Parathyroid adenoma (tissue), 2 donors: Measurements from ENCODE around the gene CLASP1.
"Not testable (repeated sequence)": the region's sequence is repeated elsewhere in the genome, so short reads cannot be mapped to it uniquely, and the experiment has no call there.

Experiments used
- H2AFZ ChIP-seq: fragments of 300-600 bp; sonication (generic); one replicate; pipeline ENCODE4 v1.7.0; 2017; ENCODE audit warnings: antibody characterized with exemption, mild to moderate bottlenecking
- H3K27ac ChIP-seq: fragments of 300-600 bp; sonication (generic); one replicate; pipeline ENCODE4 v1.7.0; 2017
- H3K27me3 ChIP-seq: fragments of 300-600 bp; sonication (generic); one replicate; pipeline ENCODE4 v1.7.0; 2017; ENCODE audit warnings: low read length; ENCODE audit not compliant: control insufficient read depth, insufficient read depth
- H3K36me3 ChIP-seq: fragments of 300-600 bp; sonication (generic); one replicate; pipeline ENCODE4 v1.7.0; 2017; ENCODE audit warnings: low read length; ENCODE audit not compliant: control insufficient read depth, insufficient read depth
- H3K4me1 ChIP-seq: fragments of 300-600 bp; sonication (generic); one replicate; pipeline ENCODE4 v1.7.0; 2017; ENCODE audit warnings: control low read depth
- H3K4me2 ChIP-seq: fragments of 300-600 bp; sonication (generic); one replicate; pipeline ENCODE4 v1.7.0; 2017; ENCODE audit warnings: low read length
- H3K4me3 ChIP-seq: fragments of 300-600 bp; sonication (generic); one replicate; pipeline ENCODE4 v1.7.0; 2017; ENCODE audit warnings: low read depth, low read length
- H3K79me2 ChIP-seq: fragments of 300-600 bp; sonication (generic); one replicate; pipeline ENCODE4 v1.7.0; 2017; ENCODE audit warnings: control low read depth
- H3K9ac ChIP-seq: fragments of 300-600 bp; sonication (generic); one replicate; pipeline ENCODE4 v1.7.0; 2017; ENCODE audit warnings: mild to moderate bottlenecking
- H3K9me3 ChIP-seq: fragments of 300-600 bp; sonication (generic); one replicate; pipeline ENCODE4 v1.7.0; 2017; ENCODE audit warnings: low read length; ENCODE audit not compliant: control insufficient read depth
- TF ChIP-seq, protein P1 (sequence below): fragments of 300-600 bp; sonication (generic); IDR thresholded peaks from one replicate; pipeline ENCODE4 v1.7.0; 2017; ENCODE audit warnings: antibody characterized with exemption, mild to moderate bottlenecking
- donor health status: primary hyperparathyroidism.

The CLASP1 gene

GRCh38 chr2:121345887-121346286, 303.4 kb downstream of the CLASP1 start:
- TF ChIP-seq, protein P1, sequence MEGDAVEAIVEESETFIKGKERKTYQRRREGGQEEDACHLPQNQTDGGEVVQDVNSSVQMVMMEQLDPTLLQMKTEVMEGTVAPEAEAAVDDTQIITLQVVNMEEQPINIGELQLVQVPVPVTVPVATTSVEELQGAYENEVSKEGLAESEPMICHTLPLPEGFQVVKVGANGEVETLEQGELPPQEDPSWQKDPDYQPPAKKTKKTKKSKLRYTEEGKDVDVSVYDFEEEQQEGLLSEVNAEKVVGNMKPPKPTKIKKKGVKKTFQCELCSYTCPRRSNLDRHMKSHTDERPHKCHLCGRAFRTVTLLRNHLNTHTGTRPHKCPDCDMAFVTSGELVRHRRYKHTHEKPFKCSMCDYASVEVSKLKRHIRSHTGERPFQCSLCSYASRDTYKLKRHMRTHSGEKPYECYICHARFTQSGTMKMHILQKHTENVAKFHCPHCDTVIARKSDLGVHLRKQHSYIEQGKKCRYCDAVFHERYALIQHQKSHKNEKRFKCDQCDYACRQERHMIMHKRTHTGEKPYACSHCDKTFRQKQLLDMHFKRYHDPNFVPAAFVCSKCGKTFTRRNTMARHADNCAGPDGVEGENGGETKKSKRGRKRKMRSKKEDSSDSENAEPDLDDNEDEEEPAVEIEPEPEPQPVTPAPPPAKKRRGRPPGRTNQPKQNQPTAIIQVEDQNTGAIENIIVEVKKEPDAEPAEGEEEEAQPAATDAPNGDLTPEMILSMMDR = no peak
- Histone ChIP-seq H3K4me2 (no peak overlapping the region), H3K27ac (no peak overlapping the region), H3K9ac (no peak overlapping the region), H3K9me3 (no peaks in the 10 kb centered on the region), H2AFZ (no peak overlapping the region), H3K4me1 (peaks cover 11% of the 10 kb centered on the region), H3K79me2 (no peaks in the 10 kb centered on the region), H3K27me3 (no peaks in the 10 kb centered on the region), H3K4me3 (no peak overlapping the region), H3K36me3 (no peaks in the 10 kb centered on the region)

DNA sequence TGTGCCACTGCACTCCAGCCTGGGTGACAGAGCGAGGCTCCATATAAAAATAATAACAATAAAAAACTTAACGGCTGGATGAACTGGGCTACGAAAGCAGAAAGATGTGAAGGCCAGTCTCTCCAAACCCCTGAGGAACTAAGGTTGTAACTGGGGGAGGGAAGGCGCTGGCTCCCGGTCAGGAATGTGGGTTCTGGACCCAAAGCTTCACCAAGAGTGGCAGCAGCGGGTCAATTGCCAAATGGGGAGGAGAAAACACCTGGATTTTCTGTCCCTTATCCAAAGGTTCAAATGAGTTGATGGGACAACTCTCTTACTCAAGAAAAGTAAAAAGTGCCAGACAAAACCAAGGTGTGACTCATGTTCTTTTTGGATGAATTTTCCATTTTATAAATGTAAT, 304.2 kb downstream of the CLASP1 start:
- Histone ChIP-seq H2AFZ (no peak overlapping the region), H3K27ac (no peak overlapping the region), H3K4me1 (peaks cover 11% of the 10 kb centered on the region), H3K9ac (no peak overlapping the region), H3K9me3 (no peaks in the 10 kb centered on the region), H3K4me3 (no peak overlapping the region), H3K79me2 (no peaks in the 10 kb centered on the region), H3K4me2 (no peak overlapping the region), H3K27me3 (no peaks in the 10 kb centered on the region), H3K36me3 (no peaks in the 10 kb centered on the region)
- TF ChIP-seq, protein P1 = no peak

- H3K27me3 ChIP-seq, H3K9me3 ChIP-seq, H3K36me3 ChIP-seq, H3K79me2 ChIP-seq, H3K4me2 ChIP-seq, H3K4me3 ChIP-seq, H3K27ac ChIP-seq, H3K9ac ChIP-seq, H2AFZ ChIP-seq: not testable (repeated sequence)
- peaks cover 11% of the 10 kb centered on the region for H3K4me1 ChIP-seq
These were observed 305.3 kb downstream of the CLASP1 start for GRCh38 chr2:121343828-121344399.

DNA sequence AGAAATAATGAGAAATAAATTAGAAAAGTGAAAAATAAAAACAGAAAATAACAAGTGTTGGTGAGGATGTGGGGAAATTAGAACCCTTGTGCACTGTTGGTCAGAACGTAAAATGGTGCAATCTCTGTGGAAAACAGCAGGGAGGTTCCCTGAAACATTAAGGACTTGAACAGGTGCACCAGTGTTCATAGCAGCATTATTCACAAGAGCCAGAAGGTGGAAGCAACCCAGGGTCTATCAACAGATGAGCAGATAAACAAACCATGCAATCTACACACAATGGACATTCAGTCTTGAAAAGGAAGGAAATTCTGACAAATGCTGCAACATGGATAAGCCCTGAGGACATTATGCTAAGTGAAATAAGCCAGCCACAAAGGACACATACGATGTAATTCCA, 306.1 kb downstream of the CLASP1 start:
- H2AFZ ChIP-seq = no peak overlapping the region
- H3K36me3 ChIP-seq = no peaks in the 10 kb centered on the region

DNA sequence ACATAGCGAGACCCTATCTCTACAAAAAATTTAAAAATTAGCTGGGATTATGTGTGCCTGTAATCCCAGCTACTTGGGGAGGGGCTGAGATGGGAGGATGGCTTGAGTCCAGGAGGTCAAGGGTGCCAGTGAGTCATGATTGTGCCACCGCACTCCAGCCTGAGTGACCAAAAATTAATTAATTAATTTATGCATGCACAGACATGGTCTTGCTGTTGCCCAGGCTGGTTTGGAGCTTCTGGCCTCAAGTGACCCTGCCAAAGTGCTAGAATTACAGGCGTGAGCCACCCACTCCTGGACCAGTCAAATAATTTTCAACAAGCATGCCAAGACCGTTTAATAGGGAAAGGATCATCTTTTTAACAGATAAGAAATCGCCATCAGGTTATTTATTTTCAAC, 306.5 kb downstream of the CLASP1 start:
- Histone ChIP-seq H3K36me3 (no peaks in the 10 kb centered on the region), H3K4me1 (peaks cover 11% of the 10 kb centered on the region), H2AFZ (no peak overlapping the region), H3K4me2 (no peak overlapping the region), H3K27ac (no peak overlapping the region), H3K79me2 (no peaks in the 10 kb centered on the region), H3K9me3 (no peaks in the 10 kb centered on the region), H3K27me3 (no peaks in the 10 kb centered on the region), H3K9ac (no peak overlapping the region), H3K4me3 (no peak overlapping the region)
- TF ChIP-seq, protein P1 = no peak

More for the DNA sequence above, 306.1 kb downstream of the CLASP1 start:
- peaks cover 11% of the 10 kb centered on the region for H3K4me1 ChIP-seq
- no peak overlapping the region for H3K9ac ChIP-seq
- no peak overlapping the region for H3K4me2 ChIP-seq
- H3K4me3 ChIP-seq = no peak overlapping the region
- no peaks in the 10 kb centered on the region for H3K9me3 ChIP-seq
- no peaks in the 10 kb centered on the region for H3K79me2 ChIP-seq
- TF ChIP-seq, protein P1 = no peak
- H3K27me3 ChIP-seq = no peaks in the 10 kb centered on the region
- no peak overlapping the region for H3K27ac ChIP-seq
